Body of pancreas (tissue), 4 donors: ENCODE results near the gene ADORA2A. TPM values are rescaled to one million over a fixed set of nuclear protein-coding genes. Genes with fewer than 3 reads are reported as not detected.

ENCODE experiments used
- ATAC-seq: fragments of 150-250 bp; one replicate; pipeline ENCODE4 v1.9.1; 2016
- DNase-seq, 4 donors: peaks; one replicate each; pipeline ENCODE4 v3.0.0-alpha.2; 2019
- H3K27ac ChIP-seq, 4 donors: fragments of 200-600 bp; sonication (generic); 1 replicate in 3 of 4; 2 replicates in 1 of 4; pipeline versions ENCODE4 v1.5.1 to v1.6.1; 2016 to 2019; ENCODE audit warnings: mild to moderate bottlenecking in 1 of 4, mixed read lengths in 1 of 4, moderate library complexity in 1 of 4
- H3K27me3 ChIP-seq, 2 donors: fragments of 200-600 bp; sonication (generic); one replicate each; pipeline ENCODE4 v1.6.0; 2016; ENCODE audit warnings: mild to moderate bottlenecking in 1 of 2
- H3K36me3 ChIP-seq, 2 donors: fragments of 200-600 bp; sonication (generic); replicated peaks in 1 of 2; 2 replicates each; pipeline ENCODE4 v1.5.1; 2016; ENCODE audit warnings: low read depth in 2 of 2; ENCODE audit not compliant: insufficient read depth in 1 of 2
- H3K4me1 ChIP-seq: fragments of 200-600 bp; sonication (generic); one replicate; pipeline ENCODE4 v1.6.0; 2016
- H3K4me3 ChIP-seq, 2 donors: fragments of 200-600 bp; sonication (generic); 1 replicate in 1 of 2; 2 replicates in 1 of 2; pipeline ENCODE4 v1.5.1; 2016 to 2019
- H3K9me3 ChIP-seq, 3 donors: fragments of 200-600 bp; sonication (generic); 1 replicate in 2 of 3; 2 replicates in 1 of 3; pipeline ENCODE4 v1.5.1; 2016
- POLR2A ChIP-seq, 3 donors: fragments of 450-650 bp; IDR thresholded peaks; one replicate each; pipeline ENCODE4 v1.6.1; 2016; ENCODE audit warnings: antibody characterized with exemption in 3 of 3, mild to moderate bottlenecking in 2 of 3
- WGBS, 2 donors: methylation state at CpG; one replicate each; pipeline ENCODE4 v1.1.5; 2017; 5-methylcytosine and 5-hydroxymethylcytosine counted together
- intact Hi-C: fragments of 100-400 bp; cut with DNase I; formaldehyde crosslinking; loops from one replicate; pipeline ENCODE4 v1.15.1; 2023
- total RNA-seq, 2 donors: library from RNA; depleted of rRNA; stranded (reverse); fragments of >200 nt; gene quantifications; one replicate each; pipeline ENCODE4 v1.1.0, GENCODE V29; 2016
- TF ChIP-seq, protein P1 (sequence below), 7 experiments: fragments of 450-650 bp in 4 of 7; fragments of 200-600 bp in 3 of 7; sonication (generic) in 3 of 7; IDR thresholded peaks; one replicate each; pipeline ENCODE4 v1.5.1; 2016 to 2019; ENCODE audit warnings: antibody characterized with exemption in 7 of 7

ADORA2A gene
- total RNA-seq, 2 donors from 2014 or later = 2.1 to 19.4 TPM

DNA sequence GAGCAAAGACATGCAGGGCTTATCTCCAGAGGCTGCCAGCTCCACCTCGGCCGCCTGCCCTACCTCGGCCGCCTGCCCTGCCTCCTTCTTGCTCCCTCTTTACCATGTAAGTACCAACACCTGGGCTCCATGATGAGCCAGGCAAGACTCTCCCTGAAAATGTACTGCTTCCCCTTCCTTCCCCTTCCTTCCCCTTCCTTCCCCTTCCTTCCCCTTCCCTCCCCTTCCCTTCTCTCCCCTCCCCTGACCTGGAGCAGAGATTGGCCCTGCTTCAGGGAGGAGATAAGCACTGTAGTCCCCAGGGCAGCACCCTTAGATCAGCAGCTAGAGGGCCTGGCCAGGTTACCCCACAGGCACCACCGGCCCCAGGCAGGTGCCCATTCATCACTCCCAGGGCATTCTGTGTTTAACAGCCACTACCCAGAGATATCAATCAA, 25.4 kb upstream of the ADORA2A start:
- Histone ChIP-seq H3K36me3 (no peaks in the 10 kb centered on the region), H3K4me1 (peaks cover 15% of the 10 kb centered on the region), H3K4me3 (no peak overlapping the region), H3K27me3 (no peaks in the 10 kb centered on the region), H3K9me3 (no peaks in the 10 kb centered on the region), H3K27ac (peak overlapping the region in 2 of 4 donors; percentile 56 to 68)
- DNase-seq = no peak
- WGBS, 2 donors = 92 to 96% methylated on average over 5 of the region's 5 CpGs
- TF ChIP-seq, protein P1, sequence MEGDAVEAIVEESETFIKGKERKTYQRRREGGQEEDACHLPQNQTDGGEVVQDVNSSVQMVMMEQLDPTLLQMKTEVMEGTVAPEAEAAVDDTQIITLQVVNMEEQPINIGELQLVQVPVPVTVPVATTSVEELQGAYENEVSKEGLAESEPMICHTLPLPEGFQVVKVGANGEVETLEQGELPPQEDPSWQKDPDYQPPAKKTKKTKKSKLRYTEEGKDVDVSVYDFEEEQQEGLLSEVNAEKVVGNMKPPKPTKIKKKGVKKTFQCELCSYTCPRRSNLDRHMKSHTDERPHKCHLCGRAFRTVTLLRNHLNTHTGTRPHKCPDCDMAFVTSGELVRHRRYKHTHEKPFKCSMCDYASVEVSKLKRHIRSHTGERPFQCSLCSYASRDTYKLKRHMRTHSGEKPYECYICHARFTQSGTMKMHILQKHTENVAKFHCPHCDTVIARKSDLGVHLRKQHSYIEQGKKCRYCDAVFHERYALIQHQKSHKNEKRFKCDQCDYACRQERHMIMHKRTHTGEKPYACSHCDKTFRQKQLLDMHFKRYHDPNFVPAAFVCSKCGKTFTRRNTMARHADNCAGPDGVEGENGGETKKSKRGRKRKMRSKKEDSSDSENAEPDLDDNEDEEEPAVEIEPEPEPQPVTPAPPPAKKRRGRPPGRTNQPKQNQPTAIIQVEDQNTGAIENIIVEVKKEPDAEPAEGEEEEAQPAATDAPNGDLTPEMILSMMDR (IDR thresholded peaks at IDR 0.05) = no peak
- TF ChIP-seq POLR2A (IDR thresholded peaks at IDR 0.05) = no peak
- intact Hi-C loops = no loop called here
- no peak for ATAC-seq

DNA sequence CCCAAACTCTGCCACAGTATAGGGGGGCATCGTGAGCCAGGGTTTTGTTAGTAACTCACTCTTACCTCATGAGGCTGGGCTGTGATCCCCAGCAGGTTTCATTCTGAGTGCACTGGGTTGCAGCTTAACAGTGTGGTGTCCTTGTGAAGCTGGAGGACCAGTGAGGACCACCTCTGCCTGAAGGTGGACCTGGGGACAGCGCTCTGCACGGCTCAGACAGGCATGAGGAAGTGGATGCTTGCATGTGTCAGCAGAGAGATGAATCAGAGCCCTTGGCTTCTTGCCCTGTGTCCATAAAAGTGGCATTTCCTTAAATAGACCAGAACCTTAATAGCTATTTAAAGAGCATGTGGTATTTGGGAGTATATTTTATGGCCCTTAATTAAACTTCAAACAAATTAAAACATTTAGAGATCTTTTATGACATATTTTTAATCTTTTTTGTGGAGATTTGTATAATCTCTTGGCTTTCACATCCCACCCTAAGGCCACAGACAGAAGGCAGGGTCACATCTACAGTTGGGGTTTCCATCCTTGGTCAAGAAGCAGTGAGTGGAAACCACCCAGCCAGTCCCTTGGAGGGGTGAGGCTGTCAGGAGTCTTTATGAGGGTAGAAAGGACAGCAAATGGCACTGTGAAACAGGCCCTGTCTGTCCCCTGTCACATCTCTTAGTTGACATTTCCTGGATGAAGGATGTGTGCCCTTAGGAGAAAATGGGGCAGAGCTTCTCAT, 24.8 kb upstream of the ADORA2A start:
- Histone ChIP-seq H3K4me1 (peaks cover 15% of the 10 kb centered on the region), H3K4me3 (no peak overlapping the region), H3K36me3 (no peaks in the 10 kb centered on the region), H3K9me3 (no peaks in the 10 kb centered on the region), H3K27me3 (no peaks in the 10 kb centered on the region), H3K27ac (peak overlapping the region in 2 of 4 donors; percentile 56 to 68)
- intact Hi-C loops = no loop called here
- DNase-seq = peak; percentile 62 to 89 (median 73)
- ATAC-seq = peak; percentile 82
- TF ChIP-seq, protein P1 (IDR thresholded peaks at IDR 0.05) = no peak
- TF ChIP-seq POLR2A (IDR thresholded peaks at IDR 0.05) = no peak
- WGBS, 2 donors = 36 to 53% methylated on average over 3 of the region's 3 CpGs

DNA sequence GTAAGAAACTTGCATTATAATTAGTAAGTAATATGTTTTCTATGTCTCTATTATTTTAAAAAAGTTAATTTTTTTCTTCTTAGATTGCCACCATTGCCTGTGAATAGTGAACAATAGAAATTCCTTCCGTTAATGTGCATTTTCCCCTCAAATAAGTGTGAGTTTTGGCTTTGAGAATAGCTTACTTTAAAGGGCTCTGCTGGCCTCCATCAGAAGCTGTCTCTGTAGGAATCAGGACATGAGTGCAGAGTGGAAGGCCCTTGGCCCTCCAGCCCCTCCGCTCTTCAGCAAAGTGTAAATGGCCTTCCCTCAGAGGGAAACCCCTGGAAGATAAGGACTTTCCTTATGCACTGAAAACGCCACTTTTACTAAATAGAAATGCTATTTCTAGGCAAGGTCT, 24.1 kb upstream of the ADORA2A start:
- no peaks in the 10 kb centered on the region for H3K27me3 ChIP-seq
- TF ChIP-seq, protein P1 (IDR thresholded peaks at IDR 0.05) = no peak
- TF ChIP-seq POLR2A (IDR thresholded peaks at IDR 0.05) = no peak
- H3K4me3 ChIP-seq = no peak overlapping the region
- 87 to 96% methylated on average over 3 of the region's 3 CpGs for WGBS, 2 donors
- intact Hi-C loops = no loop called here
- H3K9me3 ChIP-seq = no peaks in the 10 kb centered on the region
- peak overlapping the region in 1 of 4 donors; percentile 68 for H3K27ac ChIP-seq
- DNase-seq = no peak
- peaks cover 15% of the 10 kb centered on the region for H3K4me1 ChIP-seq
- ATAC-seq = no peak
- no peaks in the 10 kb centered on the region for H3K36me3 ChIP-seq

DNA sequence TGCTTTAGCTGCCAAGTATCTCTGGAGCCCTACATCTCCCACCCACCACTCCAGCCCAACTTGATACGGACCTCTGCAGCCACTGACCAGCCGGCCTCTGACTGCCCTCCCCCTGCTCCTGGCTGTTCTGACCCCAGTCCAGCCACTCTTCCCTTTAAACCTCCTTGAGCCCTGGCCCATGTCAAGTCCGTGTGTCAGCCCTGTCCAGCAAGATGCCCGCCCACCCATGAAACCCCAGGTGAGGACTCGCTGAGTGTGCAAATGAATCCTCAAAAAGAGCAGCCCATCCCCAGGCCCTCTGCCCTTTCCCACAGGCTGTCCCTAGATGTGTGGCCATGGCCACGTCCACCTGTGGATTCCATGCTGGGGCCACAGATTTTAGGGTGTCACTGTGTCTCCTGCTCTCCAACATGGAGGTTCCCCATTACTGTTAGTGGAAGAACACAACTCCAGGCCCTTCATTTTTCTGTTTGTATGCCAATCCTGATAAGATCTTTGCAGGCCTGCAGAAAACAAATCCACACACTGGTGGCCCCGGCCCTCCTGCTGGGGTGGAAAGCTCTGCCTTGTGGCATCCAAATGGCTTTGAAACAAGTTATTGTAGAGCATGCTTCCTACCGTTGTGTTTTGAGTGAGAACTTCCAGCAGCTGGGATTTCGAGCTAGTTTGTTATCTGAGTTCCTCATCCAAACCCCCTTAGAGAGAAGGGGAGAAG, 22.7 kb upstream of the ADORA2A start:
- H3K36me3 ChIP-seq = no peaks in the 10 kb centered on the region
- H3K27me3 ChIP-seq = no peaks in the 10 kb centered on the region
- intact Hi-C loops = no loop called here
- ATAC-seq (no peak), DNase-seq (no peak)
- H3K9me3 ChIP-seq = no peaks in the 10 kb centered on the region
- H3K4me3 ChIP-seq = no peak overlapping the region
- H3K4me1 ChIP-seq = peaks cover 15% of the 10 kb centered on the region
- TF ChIP-seq POLR2A (IDR thresholded peaks at IDR 0.05) = no peak
- TF ChIP-seq, protein P1 (IDR thresholded peaks at IDR 0.05) = no peak
- H3K27ac ChIP-seq = no peak overlapping the region
- 82 to 93% methylated on average over 8 to 9 of the region's 9 CpGs for WGBS, 2 donors
